Measurements from ENCODE around the gene TSPAN18. TPM values are rescaled to one million over a fixed set of nuclear protein-coding genes. Genes with fewer than 3 reads are reported as not detected.

The TSPAN18 gene
- total RNA-seq, 2 experiments from 2014 or later: not detected

DNA sequence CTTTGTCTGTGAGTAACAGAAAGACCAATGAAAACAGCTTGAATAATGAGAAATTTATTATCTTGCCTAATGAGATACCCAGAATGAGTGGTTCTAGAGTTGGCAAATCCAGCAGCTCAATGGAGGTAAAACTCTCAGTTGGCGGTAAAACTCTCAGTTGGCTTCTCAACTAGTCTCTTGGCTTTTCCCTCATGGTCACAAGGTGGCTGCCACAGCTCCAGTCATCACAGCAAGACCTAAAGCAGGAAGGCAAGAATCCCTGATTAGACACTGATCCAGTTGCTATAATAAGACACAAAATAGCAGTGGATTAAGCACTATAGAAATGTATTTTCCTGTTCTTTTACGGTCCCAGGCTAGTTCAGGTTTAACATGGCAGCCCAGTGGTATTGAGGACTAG is 37.5 kb upstream of the TSPAN18 start:
- CTCF ChIA-PET (ENCODE audit: unreplicated experiment): no interaction called here
- no peaks in the 10 kb centered on the region for H3K4me1 ChIP-seq (ENCODE audit: insufficient read depth, low read length, poor library complexity, severe bottlenecking)

DNA sequence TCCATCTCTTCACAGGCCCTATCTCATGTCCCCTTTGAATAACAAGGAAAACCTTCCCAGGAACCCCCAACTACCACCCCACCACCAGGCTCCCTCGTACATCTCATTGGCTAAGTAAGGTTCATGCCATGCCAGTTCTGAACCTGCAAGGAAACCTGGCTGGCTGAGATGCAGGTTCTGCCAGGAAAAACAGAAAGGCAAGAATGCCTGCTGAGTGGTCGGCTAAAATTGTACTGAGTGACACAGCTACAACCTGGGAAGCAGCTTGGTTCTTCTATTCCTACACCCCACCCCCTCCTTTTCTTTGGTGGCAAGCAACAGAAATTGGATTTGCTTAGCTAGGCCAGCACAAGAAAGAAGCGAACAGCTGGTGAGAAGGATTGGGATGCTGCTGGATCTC is 36.1 kb upstream of the TSPAN18 start:
- no peak overlapping the region for H3K4me2 ChIP-seq (ENCODE audit: low read length)
- CTCF ChIA-PET (ENCODE audit: unreplicated experiment): no interaction called here
- no peaks in the 10 kb centered on the region for H4K20me1 ChIP-seq (ENCODE audit: insufficient read depth, low read length)
- no TSS peak for BruUV-seq (replicated peaks)
- H3K36me3 ChIP-seq (ENCODE audit: insufficient read depth, low read length): no peaks in the 10 kb centered on the region
- H3K4me1 ChIP-seq (ENCODE audit: insufficient read depth, low read length, poor library complexity, severe bottlenecking): no peaks in the 10 kb centered on the region
- POLR2A ChIA-PET: interaction anchor here (0.7 kb wide), 1 partner anchor 28 kb away, joined by 3 read pairs; no protein-coding TSS in a partner anchor
- H3K9me3 ChIP-seq (ENCODE audit: low read length): no peaks in the 10 kb centered on the region
- no peak overlapping the region for H2AFZ ChIP-seq (ENCODE audit: low read length)
- TF ChIP-seq, protein P1, sequence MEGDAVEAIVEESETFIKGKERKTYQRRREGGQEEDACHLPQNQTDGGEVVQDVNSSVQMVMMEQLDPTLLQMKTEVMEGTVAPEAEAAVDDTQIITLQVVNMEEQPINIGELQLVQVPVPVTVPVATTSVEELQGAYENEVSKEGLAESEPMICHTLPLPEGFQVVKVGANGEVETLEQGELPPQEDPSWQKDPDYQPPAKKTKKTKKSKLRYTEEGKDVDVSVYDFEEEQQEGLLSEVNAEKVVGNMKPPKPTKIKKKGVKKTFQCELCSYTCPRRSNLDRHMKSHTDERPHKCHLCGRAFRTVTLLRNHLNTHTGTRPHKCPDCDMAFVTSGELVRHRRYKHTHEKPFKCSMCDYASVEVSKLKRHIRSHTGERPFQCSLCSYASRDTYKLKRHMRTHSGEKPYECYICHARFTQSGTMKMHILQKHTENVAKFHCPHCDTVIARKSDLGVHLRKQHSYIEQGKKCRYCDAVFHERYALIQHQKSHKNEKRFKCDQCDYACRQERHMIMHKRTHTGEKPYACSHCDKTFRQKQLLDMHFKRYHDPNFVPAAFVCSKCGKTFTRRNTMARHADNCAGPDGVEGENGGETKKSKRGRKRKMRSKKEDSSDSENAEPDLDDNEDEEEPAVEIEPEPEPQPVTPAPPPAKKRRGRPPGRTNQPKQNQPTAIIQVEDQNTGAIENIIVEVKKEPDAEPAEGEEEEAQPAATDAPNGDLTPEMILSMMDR (conservative IDR thresholded peaks at IDR 0.05; ENCODE audit: low read length): no peak
- no peak for TF ChIP-seq EZH2phosphoT487 (IDR thresholded peaks at IDR 0.05; ENCODE audit: borderline replicate concordance, low read depth, low read length)
- no peaks in the 10 kb centered on the region for H3K9me2 ChIP-seq (ENCODE audit: insufficient read depth, low read length)
- H3K4me3 ChIP-seq (ENCODE audit: low read depth, low read length, poor library complexity, severe bottlenecking): no peak overlapping the region
- DNase-seq (ENCODE audit: low spot score): no peak
- H3K79me2 ChIP-seq (ENCODE audit: insufficient read depth, low read depth, low read length): no peaks in the 10 kb centered on the region
- intact Hi-C loops (cut with micrococcal nuclease; ENCODE audit: unreplicated experiment): no loop called here
- no peak overlapping the region for H3K27ac ChIP-seq (ENCODE audit: low read depth, low read length, poor library complexity, severe bottlenecking)

More for the DNA sequence above, 37.5 kb upstream of the TSPAN18 start:
- Histone ChIP-seq H3K9me3 (ENCODE audit: low read length) (no peaks in the 10 kb centered on the region), H4K20me1 (ENCODE audit: insufficient read depth, low read length) (no peaks in the 10 kb centered on the region), H3K9me2 (ENCODE audit: insufficient read depth, low read length) (no peaks in the 10 kb centered on the region), H3K79me2 (ENCODE audit: insufficient read depth, low read depth, low read length) (no peaks in the 10 kb centered on the region), H2AFZ (ENCODE audit: low read length) (no peak overlapping the region), H3K4me2 (ENCODE audit: low read length) (no peak overlapping the region), H3K27ac (ENCODE audit: low read depth, low read length, poor library complexity, severe bottlenecking) (no peak overlapping the region), H3K4me3 (ENCODE audit: low read depth, low read length, poor library complexity, severe bottlenecking) (no peak overlapping the region), H3K36me3 (ENCODE audit: insufficient read depth, low read length) (no peaks in the 10 kb centered on the region)
- POLR2A ChIA-PET: no interaction called here
- no TSS peak for BruUV-seq (replicated peaks)
- intact Hi-C loops (cut with micrococcal nuclease; ENCODE audit: unreplicated experiment): no loop called here
- no peak for DNase-seq (ENCODE audit: low spot score)
- TF ChIP-seq, protein P1 (conservative IDR thresholded peaks at IDR 0.05; ENCODE audit: low read length): no peak
- no peak for TF ChIP-seq EZH2phosphoT487 (IDR thresholded peaks at IDR 0.05; ENCODE audit: borderline replicate concordance, low read depth, low read length)

DNA sequence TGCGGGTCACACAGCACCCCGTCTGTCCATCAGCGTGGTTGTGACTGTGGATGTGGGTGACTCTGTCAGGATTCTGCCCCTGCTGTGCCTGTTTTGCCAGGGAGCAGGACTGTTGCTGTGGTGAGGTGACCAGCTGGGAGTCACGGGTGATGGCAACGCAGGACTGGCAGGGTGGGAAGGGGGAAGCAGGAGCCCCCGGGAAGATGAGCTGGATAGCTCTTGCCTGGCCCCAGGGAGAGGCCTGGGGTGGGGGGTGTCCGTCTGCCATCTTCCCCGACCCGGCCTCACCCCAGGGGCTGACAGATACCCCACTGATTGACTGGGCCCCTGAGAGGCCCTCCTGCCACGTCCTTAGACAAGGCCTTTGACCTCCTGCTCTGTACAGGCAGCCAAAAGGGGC is 34.3 kb upstream of the TSPAN18 start:
- Histone ChIP-seq H3K9me3 (ENCODE audit: low read length) (no peaks in the 10 kb centered on the region), H3K79me2 (ENCODE audit: insufficient read depth, low read depth, low read length) (no peaks in the 10 kb centered on the region), H3K9me2 (ENCODE audit: insufficient read depth, low read length) (no peaks in the 10 kb centered on the region), H3K36me3 (ENCODE audit: insufficient read depth, low read length) (no peaks in the 10 kb centered on the region), H2AFZ (ENCODE audit: low read length) (no peak overlapping the region), H4K20me1 (ENCODE audit: insufficient read depth, low read length) (no peaks in the 10 kb centered on the region), H3K4me1 (ENCODE audit: insufficient read depth, low read length, poor library complexity, severe bottlenecking) (no peaks in the 10 kb centered on the region), H3K4me2 (ENCODE audit: low read length) (no peak overlapping the region), H3K4me3 (ENCODE audit: low read depth, low read length, poor library complexity, severe bottlenecking) (no peak overlapping the region), H3K27ac (ENCODE audit: low read depth, low read length, poor library complexity, severe bottlenecking) (no peak overlapping the region)
- no peak for DNase-seq (ENCODE audit: low spot score)
- ChIA-PET POLR2A (no interaction called here), CTCF (ENCODE audit: unreplicated experiment) (interaction anchor here (0.5 kb wide), 1 partner anchor 375 kb away, joined by 3 read pairs; no protein-coding TSS in a partner anchor)
- TF ChIP-seq EZH2phosphoT487 (IDR thresholded peaks at IDR 0.05; ENCODE audit: borderline replicate concordance, low read depth, low read length): no peak
- TF ChIP-seq, protein P1 (conservative IDR thresholded peaks at IDR 0.05; ENCODE audit: low read length): no peak
- intact Hi-C loops (cut with micrococcal nuclease; ENCODE audit: unreplicated experiment): no loop called here
- BruUV-seq (replicated peaks): no TSS peak
